Activated T-helper 1 cell treated with anti-CD3 and anti-CD28 coated beads, Interleukin-12 subunit alpha, Interleukin-12 subunit beta, Interleukin-2, Interleukin-4 antibody, amounts not matched to agents 30 ng/mL and 10 ng/mL and 1 ng/mL, durations not matched to agents 14 hours and 24 hours and 36 hours (primary cell): ENCODE results near the gene ZMYND15. TPM values are rescaled to one million over a fixed set of nuclear protein-coding genes. Genes with fewer than 3 reads are reported as not detected.
"Not testable (repeated sequence)": the region's sequence is repeated elsewhere in the genome, so short reads cannot be mapped to it uniquely, and the experiment has no call there.

ENCODE experiments used
- DNase-seq: peaks from one replicate; pipeline ENCODE4 v3.0.0; 2021; ENCODE audit warnings: low spot score
- H3K27ac Mint-ChIP-seq: one replicate; pipeline ENCODE4 v1.8.0; 2021; ENCODE audit warnings: mild to moderate bottlenecking, mixed read lengths
- H3K27me3 Mint-ChIP-seq: one replicate; pipeline ENCODE4 v1.8.0; 2022; ENCODE audit warnings: mild to moderate bottlenecking, moderate library complexity, mixed read lengths; ENCODE audit not compliant: insufficient read depth
- H3K36me3 Mint-ChIP-seq: one replicate; pipeline ENCODE4 v1.8.0; 2021; ENCODE audit warnings: low read depth, mixed read lengths
- H3K4me1 Mint-ChIP-seq: one replicate; pipeline ENCODE4 v1.8.0; 2021; ENCODE audit warnings: low read depth, mixed read lengths
- H3K4me3 Mint-ChIP-seq: one replicate; pipeline ENCODE4 v1.8.0; 2021; ENCODE audit warnings: mild to moderate bottlenecking, moderate library complexity, mixed read lengths
- H3K9me3 Mint-ChIP-seq: one replicate; pipeline ENCODE4 v1.8.0; 2021; ENCODE audit warnings: mixed read lengths
- intact Hi-C: fragments of 100-400 bp; cut with micrococcal nuclease; formaldehyde crosslinking; loops from one replicate; pipeline ENCODE4 v1.15.1; 2024
- total RNA-seq: library from RNA; stranded (reverse); gene quantifications from 2 replicates; pipeline ENCODE4 v1.2.3, GENCODE V29; 2022

ZMYND15 gene
- total RNA-seq, 1 donor from 2014 or later, result 0.18 TPM

DNA sequence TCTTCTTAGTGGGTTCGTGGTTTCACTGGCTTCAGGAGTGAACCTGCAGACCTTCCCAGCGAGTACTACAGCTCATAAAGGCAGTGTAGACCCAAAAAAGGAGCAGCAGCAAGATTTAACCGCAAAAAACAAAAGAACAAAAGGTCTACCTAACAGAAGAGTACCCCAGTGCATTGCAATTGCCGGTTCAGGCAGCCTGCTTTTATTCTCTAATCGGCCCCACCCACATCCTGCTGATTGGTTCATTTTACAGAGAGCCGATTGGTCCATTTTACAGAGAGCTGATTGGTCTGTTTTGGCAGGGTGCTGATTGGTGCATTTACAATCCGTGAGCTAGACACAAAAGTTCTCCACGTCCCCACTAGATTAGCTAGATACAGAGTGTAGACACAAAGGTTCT is 31.2 kb upstream of the ZMYND15 start:
- peaks cover 51% of the 10 kb centered on the region for H3K4me1 Mint-ChIP-seq
- H3K27ac Mint-ChIP-seq, result peak overlapping the region; percentile 23
- no peaks in the 10 kb centered on the region for H3K27me3 Mint-ChIP-seq
- H3K9me3 Mint-ChIP-seq, result no peaks in the 10 kb centered on the region
- H3K4me3 Mint-ChIP-seq, result peak overlapping the region; percentile 54
- peaks cover 9% of the 10 kb centered on the region for H3K36me3 Mint-ChIP-seq
- DNase-seq, result peak; percentile 56
- intact Hi-C loops, result no loop called here

DNA sequence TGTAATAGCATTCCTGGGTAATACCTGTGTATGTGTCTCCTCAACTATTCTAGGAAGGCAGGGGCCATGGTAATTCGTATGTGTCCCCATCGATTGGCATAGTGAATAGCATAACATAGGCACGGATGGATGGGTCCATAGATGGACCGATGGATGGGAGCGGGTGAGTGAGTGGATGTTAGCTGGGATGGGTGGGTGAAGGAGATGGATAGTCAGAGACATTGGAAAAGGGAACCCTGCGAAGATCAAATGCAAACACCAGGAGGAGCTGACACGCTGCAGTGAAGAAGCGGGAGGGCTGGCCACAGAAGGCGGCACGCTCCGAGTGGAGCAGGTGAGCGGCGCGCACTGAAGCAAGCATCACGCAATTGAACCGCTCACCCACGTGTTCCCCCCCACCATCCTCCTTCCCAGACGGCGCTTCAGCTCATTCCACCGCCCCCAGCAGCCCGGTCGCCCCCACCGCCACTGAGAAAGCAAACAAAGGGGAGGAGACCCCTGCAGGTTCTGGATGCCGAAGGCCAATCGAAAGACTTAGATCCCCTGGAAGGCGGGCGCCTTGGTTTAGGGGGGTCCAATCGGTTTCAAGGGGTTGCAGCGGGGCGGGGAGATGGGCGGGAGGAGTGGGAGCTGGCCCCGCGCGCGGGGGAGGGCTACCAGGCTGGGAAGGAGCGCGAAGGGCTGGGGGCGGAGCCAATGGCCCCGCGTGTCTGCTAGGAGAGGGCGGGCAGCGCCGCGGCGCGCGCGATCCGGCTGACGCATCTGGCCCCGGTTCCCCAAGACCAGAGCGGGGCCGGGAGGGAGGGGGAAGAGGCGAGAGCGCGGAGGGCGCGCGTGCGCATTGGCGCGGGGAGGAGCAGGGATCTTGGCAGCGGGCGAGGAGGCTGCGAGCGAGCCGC is 29.6 kb upstream of the ZMYND15 start, which contains the start of gene ARRB2:
ARRB2 (plus strand) TSS at position 839 of the 899 bp plus-strand sequence. CDS start 90 bp downstream, outside the sequence.
- intact Hi-C loops, result loop anchor here (1.0 to 10.0 kb wide), 11 partner anchors 21 to 345 kb away; partner anchors contain the start of genes C17orf107, MED11, MINK1 and PFN1
- no peaks in the 10 kb centered on the region for H3K27me3 Mint-ChIP-seq

GRCh38 chr17:4710693-4711634 is 28.7 kb upstream of the ZMYND15 start:
- peak overlapping the region; percentile 98 for H3K4me3 Mint-ChIP-seq
- peak; percentile 55 for DNase-seq
- H3K27ac Mint-ChIP-seq, result peak overlapping the region; percentile 99
- H3K4me1 Mint-ChIP-seq, result peaks cover 58% of the 10 kb centered on the region
- peaks cover 19% of the 10 kb centered on the region for H3K36me3 Mint-ChIP-seq
- intact Hi-C loops, result loop anchor here (1.0 to 10.0 kb wide), 11 partner anchors 20 to 346 kb away; partner anchors contain the start of genes C17orf107, MED11, MINK1 and PFN1
- H3K9me3 Mint-ChIP-seq, result no peaks in the 10 kb centered on the region
- no peaks in the 10 kb centered on the region for H3K27me3 Mint-ChIP-seq

More for the DNA sequence above, 29.6 kb upstream of the ZMYND15 start, which contains the start of gene ARRB2:
- peak within 1 kb of the TSS; percentile 99 for H3K27ac Mint-ChIP-seq
- H3K36me3 Mint-ChIP-seq, result peaks cover 11% of the 10 kb centered on the region
- DNase-seq, result peak; percentile 99
- no peaks in the 10 kb centered on the region for H3K9me3 Mint-ChIP-seq
- H3K4me3 Mint-ChIP-seq, result peak within 1 kb of the TSS; percentile 98
- H3K4me1 Mint-ChIP-seq, result peaks cover 54% of the 10 kb centered on the region

DNA sequence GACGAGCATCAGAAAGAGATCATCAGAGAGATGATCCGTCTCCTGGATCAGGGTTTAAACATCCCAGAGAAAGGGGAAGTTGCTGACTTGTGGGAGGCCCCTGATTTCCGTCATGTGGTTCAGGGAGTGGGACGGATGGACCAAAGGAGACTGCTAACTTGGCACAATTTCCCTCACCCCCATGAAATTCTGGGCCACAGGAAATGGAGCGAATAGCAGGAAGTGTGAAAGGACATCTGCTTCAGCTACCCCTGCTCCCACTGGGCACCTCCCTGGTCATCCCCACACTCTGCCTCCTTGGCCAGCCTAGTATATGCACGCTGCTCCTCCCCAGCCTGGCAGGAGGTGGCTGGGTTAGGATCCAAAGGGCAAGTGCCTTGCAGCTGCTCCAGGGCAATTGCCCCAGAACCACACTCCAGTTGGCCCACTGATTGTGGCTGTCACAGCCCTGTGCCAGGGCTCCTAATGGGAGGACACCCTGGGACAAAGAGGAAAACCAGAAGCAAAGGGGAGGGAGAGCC is 27.9 kb upstream of the ZMYND15 start:
- H3K4me1 Mint-ChIP-seq, result peaks cover 55% of the 10 kb centered on the region
- intact Hi-C loops, result loop anchor here (10.0 kb wide), 1 partner anchor 347 kb away; the partner anchor contains the start of gene UBE2G1
- H3K36me3 Mint-ChIP-seq, result peaks cover 21% of the 10 kb centered on the region
- H3K27ac Mint-ChIP-seq, result peak overlapping the region; percentile 99
- peak overlapping the region; percentile 98 for H3K4me3 Mint-ChIP-seq
- no peak for DNase-seq
- H3K27me3 Mint-ChIP-seq, result no peaks in the 10 kb centered on the region
- H3K9me3 Mint-ChIP-seq, result no peaks in the 10 kb centered on the region

- H3K36me3 Mint-ChIP-seq, result peaks cover 27% of the 10 kb centered on the region
- intact Hi-C loops, result loop anchor here (10.0 kb wide), 1 partner anchor 348 kb away; the partner anchor contains the start of gene UBE2G1
- H3K4me3 Mint-ChIP-seq, result peak overlapping the region; percentile 98
- no peaks in the 10 kb centered on the region for H3K9me3 Mint-ChIP-seq
- no peaks in the 10 kb centered on the region for H3K27me3 Mint-ChIP-seq
- peaks cover 62% of the 10 kb centered on the region for H3K4me1 Mint-ChIP-seq
- no peak for DNase-seq
- H3K27ac Mint-ChIP-seq, result peak overlapping the region; percentile 99
Observed at GRCh38 chr17:4712526-4712925, 27.1 kb upstream of the ZMYND15 start.

DNA sequence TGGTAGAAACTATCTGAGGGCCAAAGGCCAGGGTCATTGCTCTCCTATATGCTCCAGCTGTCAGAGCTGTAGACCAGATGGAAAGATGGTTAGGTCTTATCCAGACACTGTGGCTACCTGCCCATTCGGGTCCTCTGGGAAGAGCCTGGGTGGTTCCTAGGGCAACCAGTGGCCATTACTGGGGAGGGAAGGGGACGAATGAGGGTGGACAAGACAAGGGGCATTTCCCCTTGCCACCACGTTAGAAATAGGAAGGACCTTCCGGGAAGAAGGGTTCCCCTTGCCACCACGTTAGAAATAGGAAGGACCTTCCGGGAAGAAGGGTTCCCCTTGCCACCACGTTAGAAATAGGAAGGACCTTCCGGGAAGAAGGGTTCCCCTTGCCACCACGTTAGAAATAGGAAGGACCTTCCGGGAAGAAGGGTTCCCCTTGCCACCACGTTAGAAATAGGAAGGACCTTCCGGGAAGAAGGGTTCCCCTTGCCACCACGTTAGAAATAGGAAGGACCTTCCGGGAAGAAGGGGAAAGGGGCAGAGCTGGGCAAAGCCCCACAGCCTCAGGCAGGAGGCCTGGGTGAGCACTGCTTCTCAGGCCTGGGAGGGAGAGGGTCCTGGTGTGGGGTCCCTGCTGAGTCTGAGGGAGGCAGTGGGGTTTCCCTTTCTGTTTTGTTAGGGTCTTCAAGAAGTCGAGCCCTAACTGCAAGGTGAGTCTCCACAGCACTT is 25.1 kb upstream of the ZMYND15 start:
- H3K4me1 Mint-ChIP-seq, result peaks cover 59% of the 10 kb centered on the region
- not testable (repeated sequence) for H3K9me3 Mint-ChIP-seq, DNase-seq, H3K27me3 Mint-ChIP-seq
- H3K36me3 Mint-ChIP-seq, result peaks cover 40% of the 10 kb centered on the region
- intact Hi-C loops, result loop anchor here (10.0 kb wide), 1 partner anchor 350 kb away; the partner anchor contains the start of gene UBE2G1
- H3K27ac Mint-ChIP-seq, result peak overlapping the region; percentile 95
- H3K4me3 Mint-ChIP-seq, result peak overlapping the region; percentile 81

DNA sequence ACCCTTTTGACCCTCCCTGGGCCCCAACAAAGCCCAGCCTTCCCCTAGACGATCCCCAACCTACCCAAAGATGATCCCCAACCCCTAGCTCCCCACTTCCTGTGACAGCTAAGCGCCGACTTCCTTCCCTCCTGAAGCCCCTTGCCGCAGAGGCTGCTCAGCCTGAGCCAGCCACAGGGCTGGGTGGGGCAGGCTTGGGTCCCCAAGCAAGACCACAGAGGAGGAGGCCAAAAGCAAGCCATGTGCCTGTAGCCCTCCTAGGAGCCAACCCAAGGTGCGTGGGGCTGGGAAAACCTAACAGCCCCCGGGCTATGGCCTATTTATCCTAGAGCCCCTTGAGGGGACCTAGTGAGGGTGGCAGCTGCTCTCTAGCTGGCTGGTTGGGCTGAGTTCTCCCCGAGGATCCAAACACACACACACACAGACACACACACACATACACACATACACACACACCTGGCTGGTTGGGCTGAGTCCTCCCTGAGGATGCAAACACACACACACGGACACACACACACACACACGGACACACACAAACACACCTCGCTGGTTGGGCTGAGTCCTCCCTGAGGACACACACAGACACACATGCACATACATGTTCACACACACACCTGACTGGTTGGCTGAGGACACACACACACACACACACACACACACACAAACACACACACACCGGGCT is 24.4 kb upstream of the ZMYND15 start:
- H3K4me3 Mint-ChIP-seq, result peak overlapping the region; percentile 81
- intact Hi-C loops, result loop anchor here (10.0 kb wide), 1 partner anchor 350 kb away; the partner anchor contains the start of gene UBE2G1
- H3K9me3 Mint-ChIP-seq, result no peaks in the 10 kb centered on the region
- no peaks in the 10 kb centered on the region for H3K27me3 Mint-ChIP-seq
- peak; percentile 58 for DNase-seq
- peak overlapping the region; percentile 95 for H3K27ac Mint-ChIP-seq
- H3K4me1 Mint-ChIP-seq, result peaks cover 54% of the 10 kb centered on the region
- H3K36me3 Mint-ChIP-seq, result peaks cover 43% of the 10 kb centered on the region

- intact Hi-C loops, result loop anchor here (10.0 kb wide), 1 partner anchor 351 kb away; the partner anchor contains the start of gene UBE2G1
- Mint-ChIP-seq H3K4me3 (peak overlapping the region; percentile 81), H3K27me3 (no peaks in the 10 kb centered on the region), H3K36me3 (peaks cover 48% of the 10 kb centered on the region), H3K4me1 (peaks cover 60% of the 10 kb centered on the region), H3K27ac (peak overlapping the region; percentile 95), H3K9me3 (no peaks in the 10 kb centered on the region)
- DNase-seq, result no peak
Observed at GRCh38 chr17:4716081-4716480, 23.6 kb upstream of the ZMYND15 start.

GRCh38 chr17:4717791-4718190 is 21.8 kb upstream of the ZMYND15 start:
- H3K27ac Mint-ChIP-seq, result no peak overlapping the region
- peaks cover 49% of the 10 kb centered on the region for H3K36me3 Mint-ChIP-seq

GRCh38 chr17:4718276-4718675 is 21.4 kb upstream of the ZMYND15 start:
- Mint-ChIP-seq H3K9me3 (no peaks in the 10 kb centered on the region), H3K27ac (no peak overlapping the region), H3K4me1 (peaks cover 52% of the 10 kb centered on the region), H3K27me3 (no peaks in the 10 kb centered on the region), H3K4me3 (no peak overlapping the region), H3K36me3 (peaks cover 50% of the 10 kb centered on the region)
- intact Hi-C loops, result loop anchor here (10.0 kb wide), 1 partner anchor 353 kb away; the partner anchor contains the start of gene UBE2G1
- DNase-seq, result no peak

More at GRCh38 chr17:4717791-4718190, 21.8 kb upstream of the ZMYND15 start:
- DNase-seq, result no peak
- no peaks in the 10 kb centered on the region for H3K9me3 Mint-ChIP-seq
- no peaks in the 10 kb centered on the region for H3K27me3 Mint-ChIP-seq
- H3K4me1 Mint-ChIP-seq, result peaks cover 52% of the 10 kb centered on the region
- H3K4me3 Mint-ChIP-seq, result no peak overlapping the region
- intact Hi-C loops, result loop anchor here (10.0 kb wide), 1 partner anchor 353 kb away; the partner anchor contains the start of gene UBE2G1

DNA sequence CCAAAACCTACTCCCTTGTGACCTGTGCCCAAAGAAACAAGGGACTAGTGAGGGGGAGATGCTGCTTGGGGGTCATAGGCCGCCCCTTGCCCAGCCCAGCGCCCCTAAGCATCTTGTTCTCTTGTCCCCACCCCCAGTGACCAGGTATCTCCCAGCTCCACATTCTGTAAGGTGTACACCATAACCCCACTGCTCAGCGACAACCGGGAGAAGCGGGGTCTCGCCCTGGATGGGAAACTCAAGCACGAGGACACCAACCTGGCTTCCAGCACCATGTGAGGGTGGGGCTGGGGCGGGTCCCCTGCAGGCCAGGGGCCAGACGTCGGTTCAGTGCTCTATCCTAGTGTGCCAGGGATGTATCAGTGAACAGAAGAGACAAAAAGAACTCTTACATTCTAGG is 20.5 kb upstream of the ZMYND15 start:
- Mint-ChIP-seq H3K4me1 (peaks cover 47% of the 10 kb centered on the region), H3K27ac (no peak overlapping the region), H3K36me3 (peaks cover 50% of the 10 kb centered on the region), H3K27me3 (no peaks in the 10 kb centered on the region), H3K4me3 (no peak overlapping the region), H3K9me3 (no peaks in the 10 kb centered on the region)
- DNase-seq, result no peak
- intact Hi-C loops, result loop anchor here (10.0 kb wide), 1 partner anchor 354 kb away; the partner anchor contains the start of gene UBE2G1
